Measurements from ENCODE around the gene EVC. TPM values are rescaled to one million over a fixed set of nuclear protein-coding genes. Genes with fewer than 3 reads are reported as not detected.

Gene EVC
- total RNA-seq, 1 experiment from 2014 or later: not detected

DNA sequence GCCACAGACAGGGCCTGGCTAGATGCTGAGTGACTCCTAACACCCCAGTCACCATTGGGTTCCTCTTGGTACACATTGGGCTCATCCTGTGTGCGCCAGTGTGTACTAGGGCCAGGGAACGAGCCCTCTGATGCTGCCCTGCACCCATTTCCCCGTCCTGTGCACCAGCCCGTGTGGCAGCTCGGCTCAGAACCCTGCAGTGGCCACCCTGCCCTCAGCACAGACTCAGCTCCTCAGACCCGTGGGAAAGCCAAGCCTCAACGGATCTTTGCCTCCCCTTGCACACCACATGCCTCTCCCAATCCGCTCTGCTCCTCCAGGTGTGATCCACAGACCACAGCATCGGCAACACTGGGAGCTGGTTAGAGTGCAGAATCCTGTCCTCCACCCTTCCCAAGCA, 38.6 kb downstream of the EVC start:
- BruUV-seq (replicated peaks): no TSS peak

DNA sequence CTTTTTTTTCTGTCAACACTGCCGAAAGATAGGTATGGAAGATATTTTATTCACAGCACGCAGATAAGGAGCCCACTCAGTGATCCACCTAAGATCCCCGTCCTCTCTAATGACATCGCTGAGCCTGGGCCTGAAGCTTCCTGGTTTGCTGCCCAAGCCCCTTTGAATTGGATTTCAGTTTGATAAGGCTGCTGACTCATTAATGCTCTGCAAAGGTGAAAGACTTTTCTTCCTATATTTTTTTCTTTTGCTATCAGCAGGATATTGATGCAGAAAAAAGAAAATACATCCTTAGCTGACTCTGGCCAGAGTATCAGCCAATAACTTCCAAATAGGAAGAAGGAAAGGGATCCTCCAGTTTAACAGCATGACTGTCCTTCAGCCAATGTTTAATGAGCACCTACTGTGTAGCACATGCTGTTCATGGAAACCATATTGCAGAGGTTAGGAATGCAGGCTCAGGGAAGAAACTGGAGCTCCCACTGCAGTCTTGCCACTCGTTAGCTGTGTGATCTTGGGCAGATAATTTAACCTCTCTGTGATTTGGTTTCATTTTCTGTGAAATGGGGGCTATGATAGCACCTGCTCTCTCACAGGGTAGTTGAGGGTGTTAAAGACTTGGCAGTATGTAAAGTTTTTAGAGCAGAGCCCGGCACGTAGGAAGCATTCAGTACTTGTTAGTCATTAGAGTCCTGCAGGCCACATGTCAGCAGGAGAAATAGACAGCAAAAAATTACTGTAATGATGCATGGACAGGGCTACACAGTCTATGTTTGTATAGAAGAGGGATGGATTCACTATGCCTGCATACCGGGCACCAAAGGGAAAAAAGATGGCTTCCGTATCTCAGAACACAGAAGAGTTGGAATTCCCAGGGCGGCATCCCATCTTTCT, 39.3 kb downstream of the EVC start:
- DNase-seq: no peak
- intact Hi-C loops (cut with micrococcal nuclease; ENCODE audit: unreplicated experiment): no loop called here
- CTCF ChIA-PET: no interaction called here
- no TSS peak for BruUV-seq (replicated peaks)
- Mint-ChIP-seq H3K27me3 (ENCODE audit: unreplicated experiment) (no peaks in the 10 kb centered on the region), H3K4me1 (ENCODE audit: low read depth, unreplicated experiment) (no peaks in the 10 kb centered on the region), H3K36me3 (ENCODE audit: insufficient read depth, unreplicated experiment) (no peaks in the 10 kb centered on the region), H3K9me3 (ENCODE audit: low read depth, unreplicated experiment) (peaks cover 15% of the 10 kb centered on the region), H3K27ac (ENCODE audit: unreplicated experiment) (no peak overlapping the region), H3K4me3 (ENCODE audit: low read depth, unreplicated experiment) (no peak overlapping the region)
- TF ChIP-seq, protein P1, sequence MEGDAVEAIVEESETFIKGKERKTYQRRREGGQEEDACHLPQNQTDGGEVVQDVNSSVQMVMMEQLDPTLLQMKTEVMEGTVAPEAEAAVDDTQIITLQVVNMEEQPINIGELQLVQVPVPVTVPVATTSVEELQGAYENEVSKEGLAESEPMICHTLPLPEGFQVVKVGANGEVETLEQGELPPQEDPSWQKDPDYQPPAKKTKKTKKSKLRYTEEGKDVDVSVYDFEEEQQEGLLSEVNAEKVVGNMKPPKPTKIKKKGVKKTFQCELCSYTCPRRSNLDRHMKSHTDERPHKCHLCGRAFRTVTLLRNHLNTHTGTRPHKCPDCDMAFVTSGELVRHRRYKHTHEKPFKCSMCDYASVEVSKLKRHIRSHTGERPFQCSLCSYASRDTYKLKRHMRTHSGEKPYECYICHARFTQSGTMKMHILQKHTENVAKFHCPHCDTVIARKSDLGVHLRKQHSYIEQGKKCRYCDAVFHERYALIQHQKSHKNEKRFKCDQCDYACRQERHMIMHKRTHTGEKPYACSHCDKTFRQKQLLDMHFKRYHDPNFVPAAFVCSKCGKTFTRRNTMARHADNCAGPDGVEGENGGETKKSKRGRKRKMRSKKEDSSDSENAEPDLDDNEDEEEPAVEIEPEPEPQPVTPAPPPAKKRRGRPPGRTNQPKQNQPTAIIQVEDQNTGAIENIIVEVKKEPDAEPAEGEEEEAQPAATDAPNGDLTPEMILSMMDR (IDR thresholded peaks at IDR 0.05; ENCODE audit: unreplicated experiment): no peak

More for the DNA sequence above, 38.6 kb downstream of the EVC start:
- no peak overlapping the region for H3K4me3 Mint-ChIP-seq (ENCODE audit: low read depth, unreplicated experiment)
- H3K9me3 Mint-ChIP-seq (ENCODE audit: low read depth, unreplicated experiment): peaks cover 12% of the 10 kb centered on the region
- intact Hi-C loops (cut with micrococcal nuclease; ENCODE audit: unreplicated experiment): no loop called here
- H3K36me3 Mint-ChIP-seq (ENCODE audit: insufficient read depth, unreplicated experiment): no peaks in the 10 kb centered on the region
- CTCF ChIA-PET: no interaction called here
- no peak for DNase-seq
- H3K4me1 Mint-ChIP-seq (ENCODE audit: low read depth, unreplicated experiment): no peaks in the 10 kb centered on the region
- TF ChIP-seq, protein P1 (IDR thresholded peaks at IDR 0.05; ENCODE audit: unreplicated experiment): no peak
- no peaks in the 10 kb centered on the region for H3K27me3 Mint-ChIP-seq (ENCODE audit: unreplicated experiment)
- no peak overlapping the region for H3K27ac Mint-ChIP-seq (ENCODE audit: unreplicated experiment)

DNA sequence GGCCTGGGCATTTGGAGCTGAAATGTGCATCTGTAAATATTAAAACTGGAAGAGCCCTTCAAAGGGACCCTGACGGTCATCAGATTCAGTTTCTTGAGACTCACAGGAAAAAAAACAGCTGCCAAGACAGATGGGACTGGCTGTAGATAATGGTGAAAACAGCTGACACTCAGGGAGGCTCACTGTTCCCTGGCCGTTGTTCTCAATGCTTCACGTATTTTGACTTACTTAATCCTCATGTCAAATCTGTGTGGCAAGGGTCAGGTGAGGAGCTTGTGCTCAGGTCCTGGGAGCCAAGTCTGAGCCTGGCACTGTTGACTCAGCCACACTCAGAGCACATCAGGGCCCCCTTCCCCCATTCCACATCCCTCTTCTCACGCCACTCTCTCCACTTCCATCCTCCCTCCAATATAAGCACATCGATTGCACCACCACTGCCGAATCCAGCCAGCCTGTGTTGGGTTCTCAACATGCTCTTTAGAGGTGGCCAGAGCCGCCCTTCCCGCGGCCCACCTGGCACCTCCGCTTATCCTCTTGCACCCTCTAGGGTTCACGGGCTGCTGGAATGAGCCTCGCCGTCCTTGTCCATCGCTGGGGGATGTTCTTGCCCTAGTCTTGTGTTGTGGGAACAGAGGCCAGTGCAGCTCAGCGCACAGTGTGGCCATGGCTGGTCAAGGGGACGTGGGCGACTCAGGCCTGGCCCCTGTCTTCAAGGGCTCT, 40.1 kb downstream of the EVC start:
- no peak overlapping the region for H3K27ac Mint-ChIP-seq (ENCODE audit: unreplicated experiment)
- DNase-seq: no peak

DNA sequence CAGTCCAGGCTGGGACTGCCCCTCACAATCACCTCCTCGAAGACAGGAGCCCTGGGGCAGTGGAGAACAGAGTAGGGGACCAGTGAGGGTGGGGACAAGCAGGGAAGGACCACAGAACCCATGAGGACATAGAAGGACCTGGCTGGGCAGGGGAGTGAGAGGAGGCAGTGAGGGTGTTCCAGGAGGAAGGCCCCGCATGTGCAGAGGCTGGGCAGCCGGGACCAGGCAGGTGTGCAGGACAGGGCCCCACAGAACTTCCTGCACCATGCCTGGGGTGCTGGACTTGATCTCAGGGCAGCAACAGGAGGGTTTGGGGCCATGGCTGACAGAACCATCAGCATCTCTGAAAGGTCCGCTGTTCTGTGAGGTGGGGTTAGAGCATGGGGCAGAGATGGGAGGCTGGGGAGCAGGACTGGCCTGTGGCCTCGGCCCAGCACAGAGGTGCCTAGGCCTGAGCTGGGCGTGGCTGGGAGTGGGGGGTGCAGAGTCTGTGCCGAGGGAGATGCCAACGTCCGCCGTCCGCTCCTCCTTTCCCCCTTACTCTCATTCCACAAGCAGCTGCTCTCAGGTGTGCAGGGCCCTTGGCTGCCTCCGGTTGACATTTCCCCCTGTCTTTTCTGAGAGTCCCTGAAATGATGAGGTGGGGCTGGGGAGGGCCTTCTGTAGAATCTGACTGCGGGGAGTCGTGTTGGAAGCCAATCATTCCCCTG, 40.8 kb downstream of the EVC start:
- intact Hi-C loops (cut with micrococcal nuclease; ENCODE audit: unreplicated experiment): no loop called here
- CTCF ChIA-PET: no interaction called here
- no peaks in the 10 kb centered on the region for H3K36me3 Mint-ChIP-seq (ENCODE audit: insufficient read depth, unreplicated experiment)
- no peak for DNase-seq
- no peak overlapping the region for H3K27ac Mint-ChIP-seq (ENCODE audit: unreplicated experiment)
- TF ChIP-seq, protein P1 (IDR thresholded peaks at IDR 0.05; ENCODE audit: unreplicated experiment): no peak
- H3K27me3 Mint-ChIP-seq (ENCODE audit: unreplicated experiment): no peaks in the 10 kb centered on the region
- peaks cover 6% of the 10 kb centered on the region for H3K9me3 Mint-ChIP-seq (ENCODE audit: low read depth, unreplicated experiment)
- BruUV-seq (replicated peaks): no TSS peak
- no peaks in the 10 kb centered on the region for H3K4me1 Mint-ChIP-seq (ENCODE audit: low read depth, unreplicated experiment)
- no peak overlapping the region for H3K4me3 Mint-ChIP-seq (ENCODE audit: low read depth, unreplicated experiment)

More for the DNA sequence above, 40.1 kb downstream of the EVC start:
- H3K36me3 Mint-ChIP-seq (ENCODE audit: insufficient read depth, unreplicated experiment): no peaks in the 10 kb centered on the region
- no peaks in the 10 kb centered on the region for H3K27me3 Mint-ChIP-seq (ENCODE audit: unreplicated experiment)
- peaks cover 9% of the 10 kb centered on the region for H3K9me3 Mint-ChIP-seq (ENCODE audit: low read depth, unreplicated experiment)
- TF ChIP-seq, protein P1 (IDR thresholded peaks at IDR 0.05; ENCODE audit: unreplicated experiment): no peak
- H3K4me3 Mint-ChIP-seq (ENCODE audit: low read depth, unreplicated experiment): no peak overlapping the region
- H3K4me1 Mint-ChIP-seq (ENCODE audit: low read depth, unreplicated experiment): no peaks in the 10 kb centered on the region
- CTCF ChIA-PET: no interaction called here
- no TSS peak for BruUV-seq (replicated peaks)
- intact Hi-C loops (cut with micrococcal nuclease; ENCODE audit: unreplicated experiment): no loop called here

All from Calu3 (cell line).